Erythroblast (primary cell): ENCODE results near the gene DMD.

Experiments used
- GATA1 ChIP-seq: IDR thresholded peaks from 2 replicates; pipeline ENCODE4 v1.6.1; 2011; ENCODE audit warnings: low read depth, mild to moderate bottlenecking, control low read depth, low read length, moderate library complexity
- POLR2A ChIP-seq: IDR thresholded peaks from 2 replicates; pipeline ENCODE4 v1.6.1; 2011; ENCODE audit warnings: mild to moderate bottlenecking, low read length

- TF ChIP-seq POLR2A (no peak), GATA1 (no peak)
Observed at GRCh38 chrX:31269914-31270313, 1941.4 kb downstream of the DMD start.
